Pancreas (tissue), 10 donors: ENCODE data around the gene CDH4. TPM values are rescaled to one million over a fixed set of nuclear protein-coding genes. Genes with fewer than 3 reads are reported as not detected.

Experiments used
- ATAC-seq, 4 donors: fragments of 200-7000 bp; cut with Tn5 transposase; one replicate each; pipeline versions ENCODE4 v1.8.0 to v1.9.1; 2020; ENCODE audit warnings: mild to moderate bottlenecking in 4 of 4, moderate library complexity in 4 of 4
- DNase-seq, 6 donors: peaks; one replicate each; pipeline ENCODE4 v3.0.0-alpha.2; 2020
- FAIRE-seq: peaks from 2 replicates; lab custom pipeline; 2012; peaks lifted over from hg19 to GRCh38; lab: Jason Lieb, UNC
- H3K27ac ChIP-seq, 4 donors: fragments of 200-600 bp; sonication (generic); 1 replicate in 3 of 4; 2 replicates in 1 of 4; pipeline versions ENCODE4 v1.5.0 to v1.8.0; 2020
- H3K27me3 ChIP-seq, 4 donors: fragments of 200-600 bp; one replicate each; pipeline ENCODE4 v1.8.0; 2021
- H3K36me3 ChIP-seq, 3 donors: fragments of 200-600 bp; sonication (generic) in 1 of 3; one replicate each; pipeline versions ENCODE4 v1.5.0 to v1.8.0; 2020 to 2021
- H3K4me1 ChIP-seq, 3 donors: fragments of 200-600 bp; one replicate each; pipeline ENCODE4 v1.8.0; 2021
- H3K4me3 ChIP-seq, 4 donors: fragments of 200-600 bp; sonication (generic) in 2 of 4; one replicate each; pipeline versions ENCODE4 v1.5.0 to v1.8.0; 2020 to 2021
- H3K9me3 ChIP-seq, 4 donors: fragments of 200-600 bp; one replicate each; pipeline ENCODE4 v1.8.0; 2021
- CTCF ChIP-seq, 4 donors: fragments of 200-600 bp; sonication (generic) in 3 of 4; IDR thresholded peaks; one replicate each; pipeline versions ENCODE4 v1.5.0 to v1.8.0; 2021; ENCODE audit warnings: antibody characterized with exemption in 4 of 4
- WGBS, 2 donors: extraction: QIAGEN DNeasy Blood & Tissue Kit; methylation state at CpG; one replicate each; pipeline ENCODE4 v1.1.7; 2013; 5-methylcytosine and 5-hydroxymethylcytosine counted together
- intact Hi-C, 3 donors: fragments of 100-400 bp; cut with DNase I; formaldehyde crosslinking; loops; one replicate each; pipeline versions ENCODE4 v1.11.1 to v1.14.2; 2022
- polyA plus RNA-seq, 2 donors: library from polyadenylated mRNA; stranded (reverse); fragments of 200-250 nt; gene quantifications; one replicate each; pipeline ENCODE4 v1.2.3, GENCODE V29; 2013
- total RNA-seq, 6 donors: library from RNA; stranded (reverse); fragmentation: NEBNext Ultra II Directional in 4 of 6; extraction: Animal tissue kit (Norgen Biotek cat#: 25700) in 4 of 6; gene quantifications; one replicate each; pipeline versions ENCODE4 v1.2.1 to v1.2.4, GENCODE V29; 2021 to 2023
- donor health status: healthy with polysubstance abuse.
- donor health status: DM: no; HTN: no; CAD: no; lungs with moderate emphysema.
- donor health status: DM: no; HTN: no; CAD: no.
- donor health status: control.
- donor health status: control.
- donor health status: Bipolar disorder and iron deficiency.
- donor health status: DM: yes; HTN: yes; CAD: no.
- donor health status: DM: no; HTN: no; CAD: no.
- donor health status: DM: no; HTN: no; CAD: no.
- donor health status: DM: yes; HTN: yes; CAD: no.

The CDH4 gene
- total and polyA plus RNA-seq, 8 donors, result 0.04 to 1.4 (median 0.27) TPM

GRCh38 chr20:61868466-61869090 is 616.5 kb downstream of the CDH4 start:
- ATAC-seq (no peak), FAIRE-seq (no peak), DNase-seq (peak in 1 of 6 donors; percentile 34)
- Histone ChIP-seq H3K4me3 (no peak overlapping the region), H3K9me3 (no peaks in the 10 kb centered on the region), H3K4me1 (no peaks in the 10 kb centered on the region), H3K27ac (no peak overlapping the region), H3K27me3 (no peaks in the 10 kb centered on the region), H3K36me3 (no peaks in the 10 kb centered on the region)
- intact Hi-C loops, result no loop called here
- WGBS, 2 donors, result 49 to 58% methylated on average over 13 of the region's 13 CpGs
- TF ChIP-seq CTCF (IDR thresholded peaks at IDR 0.05), result no peak

DNA sequence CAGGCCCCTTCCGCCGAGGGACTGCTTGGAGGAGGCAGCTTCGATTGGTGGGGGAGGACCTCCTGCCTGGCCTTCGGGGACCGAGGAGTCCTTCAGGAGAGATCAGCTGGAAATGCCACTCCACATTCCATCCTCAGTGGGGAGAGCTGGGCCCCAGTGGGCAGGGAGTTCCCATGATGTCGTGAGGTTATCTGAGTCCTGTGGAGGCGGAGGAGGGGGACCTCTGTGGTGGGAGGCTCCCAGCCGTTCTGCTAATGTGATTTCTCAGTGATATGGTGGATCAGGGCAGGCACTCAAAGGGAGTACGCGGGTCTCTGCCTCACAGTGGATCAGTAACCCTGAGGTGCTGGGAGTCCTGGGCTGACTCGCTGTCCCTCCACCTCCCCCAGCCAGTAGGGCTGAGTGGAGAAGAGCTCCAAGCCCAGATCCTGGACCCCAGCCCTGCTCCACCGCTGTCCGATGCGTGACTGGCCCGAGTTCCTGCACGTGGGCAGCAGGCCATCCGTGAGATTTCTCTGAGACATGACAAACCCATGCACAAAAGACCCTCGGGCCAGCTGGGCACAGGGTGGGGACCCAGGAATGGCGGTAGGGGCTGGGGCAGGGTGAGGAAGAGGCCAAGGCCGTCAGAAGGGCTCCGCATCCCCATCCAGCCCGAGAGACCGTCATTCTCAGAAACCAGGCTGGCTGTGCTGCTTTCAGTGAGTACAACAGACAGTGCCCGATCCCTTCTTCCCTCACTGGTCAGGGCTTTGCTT is 617.9 kb downstream of the CDH4 start:
- WGBS, 2 donors, result 54 to 55% methylated on average over 24 of the region's 24 CpGs

DNA sequence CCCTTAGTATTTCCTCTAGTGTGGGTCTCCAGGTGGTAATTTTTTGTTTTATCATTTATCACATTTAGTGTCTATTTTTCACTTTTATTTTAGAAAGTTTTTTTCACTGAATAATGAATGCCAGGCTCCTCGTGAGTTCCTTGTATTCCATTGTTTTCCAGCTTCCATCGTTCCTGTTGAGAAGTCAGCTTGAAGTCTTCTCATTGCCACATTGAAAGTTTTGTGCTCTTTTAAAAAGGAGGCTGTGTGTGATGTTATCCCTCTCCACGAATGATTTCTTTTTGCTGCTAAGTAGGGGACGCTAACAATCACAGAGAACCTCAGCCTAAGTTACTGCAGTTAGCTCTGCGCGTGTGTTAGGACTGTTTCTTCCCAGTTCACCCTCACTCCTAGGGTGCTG is 619.1 kb downstream of the CDH4 start:
- Histone ChIP-seq H3K4me3 (no peak overlapping the region), H3K27ac (no peak overlapping the region), H3K27me3 (no peaks in the 10 kb centered on the region), H3K9me3 (no peaks in the 10 kb centered on the region), H3K4me1 (no peaks in the 10 kb centered on the region), H3K36me3 (no peaks in the 10 kb centered on the region)
- TF ChIP-seq CTCF (IDR thresholded peaks at IDR 0.05), result no peak
- DNase-seq (no peak), FAIRE-seq (no peak), ATAC-seq (no peak)
- WGBS, 2 donors, result 63 to 72% methylated on average over 6 of the region's 6 CpGs
- intact Hi-C loops, result no loop called here

More for the DNA sequence above, 617.9 kb downstream of the CDH4 start:
- Histone ChIP-seq H3K27ac (no peak overlapping the region), H3K9me3 (no peaks in the 10 kb centered on the region), H3K4me3 (no peak overlapping the region), H3K27me3 (no peaks in the 10 kb centered on the region), H3K4me1 (no peaks in the 10 kb centered on the region), H3K36me3 (no peaks in the 10 kb centered on the region)
- ATAC-seq (no peak), FAIRE-seq (no peak), DNase-seq (peak in 1 of 6 donors; percentile 33)
- no peak for TF ChIP-seq CTCF (IDR thresholded peaks at IDR 0.05)
- intact Hi-C loops, result no loop called here

- FAIRE-seq, result no peak
- H3K4me3 ChIP-seq, result no peak overlapping the region
- H3K27me3 ChIP-seq, result no peaks in the 10 kb centered on the region
- H3K4me1 ChIP-seq, result no peaks in the 10 kb centered on the region
- intact Hi-C loops, result no loop called here
- DNase-seq, result peak in 1 of 6 donors; percentile 44
- TF ChIP-seq CTCF (IDR thresholded peaks at IDR 0.05), result no peak
- no peak for ATAC-seq
- H3K27ac ChIP-seq, result no peak overlapping the region
- no peaks in the 10 kb centered on the region for H3K36me3 ChIP-seq
- WGBS, 2 donors, result 68 to 75% methylated on average over 8 of the region's 8 CpGs
- no peaks in the 10 kb centered on the region for H3K9me3 ChIP-seq
These were observed 619.9 kb downstream of the CDH4 start for GRCh38 chr20:61871913-61872312.
